Rectal smooth muscle tissue (tissue), 1 donor: ENCODE results near the gene PPP1R12C.
A peak's percentile ranks its signal among the peaks of the same experiment; 100 is the strongest.

Source experiments
- H3K27ac ChIP-seq: one replicate; pipeline ENCODE4 v1.7.0; 2013; ENCODE audit warnings: low read depth, low read length, inconsistent platforms
- H3K27me3 ChIP-seq: one replicate; pipeline ENCODE4 v1.7.0; 2013; ENCODE audit warnings: low read length; ENCODE audit not compliant: control insufficient read depth, insufficient read depth
- H3K36me3 ChIP-seq: one replicate; pipeline ENCODE4 v1.7.0; 2013; ENCODE audit warnings: low read length; ENCODE audit not compliant: control insufficient read depth, insufficient read depth
- H3K4me1 ChIP-seq: one replicate; pipeline ENCODE4 v1.7.0; 2013; ENCODE audit warnings: low read length; ENCODE audit not compliant: control insufficient read depth, insufficient read depth
- H3K4me3 ChIP-seq: one replicate; pipeline ENCODE4 v1.7.0; 2013; ENCODE audit warnings: low read length
- H3K9ac ChIP-seq: one replicate; pipeline ENCODE4 v1.7.0; 2013; ENCODE audit warnings: low read length

PPP1R12C gene

GRCh38 chr19:55116859-55117662 lies at the start of gene PPP1R12C:
Gene PPP1R12C (minus strand): TSS chr19:55117637. CDS start chr19:55117543, 94 bp downstream.
- H3K9ac ChIP-seq, result peak within 1 kb of the TSS; percentile 81
- peak within 1 kb of the TSS; percentile 95 for H3K27ac ChIP-seq
- H3K27me3 ChIP-seq, result no peaks in the 10 kb centered on the region
- peak within 1 kb of the TSS; percentile 83 for H3K4me3 ChIP-seq
- H3K4me1 ChIP-seq, result peaks cover 18% of the 10 kb centered on the region
- no peaks in the 10 kb centered on the region for H3K36me3 ChIP-seq

- Histone ChIP-seq H3K4me1 (no peaks in the 10 kb centered on the region), H3K9ac (no peak within 1 kb of the TSS), H3K4me3 (peak within 1 kb of the TSS; percentile 49), H3K27me3 (peaks cover 23% of the 10 kb centered on the region), H3K27ac (no peak within 1 kb of the TSS), H3K36me3 (no peaks in the 10 kb centered on the region)
Observed at GRCh38 chr19:55166530-55167268, 49.3 kb upstream of the PPP1R12C start, which contains the start of gene DNAAF3. Gene DNAAF3 (minus strand): TSS chr19:55166613. CDS start chr19:55166413, 200 bp downstream.

GRCh38 chr19:55165952-55166529 lies 48.6 kb upstream of the PPP1R12C start:
- Histone ChIP-seq H3K4me1 (no peaks in the 10 kb centered on the region), H3K9ac (no peak overlapping the region), H3K4me3 (peak overlapping the region; percentile 49), H3K27ac (no peak overlapping the region), H3K36me3 (no peaks in the 10 kb centered on the region), H3K27me3 (peaks cover 21% of the 10 kb centered on the region)

GRCh38 chr19:55161571-55162322 lies 44.3 kb upstream of the PPP1R12C start:
- Histone ChIP-seq H3K4me1 (no peaks in the 10 kb centered on the region), H3K36me3 (no peaks in the 10 kb centered on the region), H3K4me3 (no peak overlapping the region), H3K9ac (no peak overlapping the region), H3K27ac (no peak overlapping the region), H3K27me3 (peaks cover 20% of the 10 kb centered on the region)

GRCh38 chr19:55160986-55161365 lies 43.5 kb upstream of the PPP1R12C start:
- Histone ChIP-seq H3K27ac (no peak overlapping the region), H3K4me3 (no peak overlapping the region), H3K36me3 (no peaks in the 10 kb centered on the region), H3K4me1 (no peaks in the 10 kb centered on the region), H3K9ac (no peak overlapping the region), H3K27me3 (peaks cover 20% of the 10 kb centered on the region)

GRCh38 chr19:55160128-55160985 lies 42.9 kb upstream of the PPP1R12C start:
- peaks cover 14% of the 10 kb centered on the region for H3K27me3 ChIP-seq
- H3K36me3 ChIP-seq, result no peaks in the 10 kb centered on the region
- H3K27ac ChIP-seq, result no peak overlapping the region
- no peaks in the 10 kb centered on the region for H3K4me1 ChIP-seq
- no peak overlapping the region for H3K9ac ChIP-seq
- H3K4me3 ChIP-seq, result no peak overlapping the region

- Histone ChIP-seq H3K4me3 (no peak overlapping the region), H3K9ac (no peak overlapping the region), H3K27ac (no peak overlapping the region), H3K4me1 (no peaks in the 10 kb centered on the region), H3K36me3 (no peaks in the 10 kb centered on the region), H3K27me3 (peaks cover 16% of the 10 kb centered on the region)
Observed at GRCh38 chr19:55158848-55159749, 41.7 kb upstream of the PPP1R12C start.

GRCh38 chr19:55158423-55158822 lies 41.0 kb upstream of the PPP1R12C start:
- no peak overlapping the region for H3K4me3 ChIP-seq
- no peaks in the 10 kb centered on the region for H3K4me1 ChIP-seq
- H3K27me3 ChIP-seq, result peaks cover 16% of the 10 kb centered on the region
- H3K27ac ChIP-seq, result no peak overlapping the region
- no peaks in the 10 kb centered on the region for H3K36me3 ChIP-seq
- no peak overlapping the region for H3K9ac ChIP-seq

GRCh38 chr19:55157064-55157908 lies 39.8 kb upstream of the PPP1R12C start, which contains the start of gene TNNI3:
Gene TNNI3 (minus strand): TSS chr19:55157732. CDS start chr19:55157589, 143 bp downstream.
- Histone ChIP-seq H3K36me3 (no peaks in the 10 kb centered on the region), H3K27me3 (peaks cover 16% of the 10 kb centered on the region), H3K9ac (no peak within 1 kb of the TSS), H3K27ac (no peak within 1 kb of the TSS), H3K4me3 (no peak within 1 kb of the TSS), H3K4me1 (no peaks in the 10 kb centered on the region)
